ENCODE data around the gene CDCA7.
"Not testable (repeated sequence)": the region's sequence is repeated elsewhere in the genome, so short reads cannot be mapped to it uniquely, and the experiment has no call there.

- not testable (repeated sequence) for TF ChIP-seq FOXJ3 (CRISPR knock-in tag; IDR thresholded peaks at IDR 0.05); JUND (IDR thresholded peaks at IDR 0.05); FOXM1 (IDR thresholded peaks at IDR 0.05; ENCODE audit: low read depth); SIN3A (IDR thresholded peaks at IDR 0.05; ENCODE audit: borderline replicate concordance, low read depth, low read length); MAX (IDR thresholded peaks at IDR 0.05; ENCODE audit: low read depth); REST (IDR thresholded peaks at IDR 0.05; ENCODE audit: low read depth, low read length); CTCF (IDR thresholded peaks at IDR 0.05); EP300 (IDR thresholded peaks at IDR 0.05; ENCODE audit: borderline replicate concordance in 1 of 2, low read depth in 1 of 2, low read length in 1 of 2); TAF1 (IDR thresholded peaks at IDR 0.05; ENCODE audit: borderline replicate concordance, low read depth, low read length)
Observed at GRCh38 chr2:173385534-173385933, 30.9 kb downstream of the CDCA7 start.
